ENCODE data around the gene NAA80.

- no peak for TF ChIP-seq CTCF (IDR thresholded peaks at IDR 0.05)
- TF ChIP-seq POLR2AphosphoS5 (IDR thresholded peaks at IDR 0.05): no peak
- TF ChIP-seq POLR2A (IDR thresholded peaks at IDR 0.05): no peak
These were observed 45.8 kb upstream of the NAA80 start for GRCh38 chr3:50345008-50345407.
